Activated CD8-positive, alpha-beta memory T cell treated with anti-CD3 and anti-CD28 coated beads, Interleukin-2, amount 50 U/mL, for 1 hour (primary cell): ENCODE measurements around the gene JAK3.
"Not testable (repeated sequence)": the region's sequence is repeated elsewhere in the genome, so short reads cannot be mapped to it uniquely, and the experiment has no call there.

Experiments
- DNase-seq: peaks from one replicate; pipeline ENCODE4 v3.0.0-alpha.2; 2020; ENCODE audit errors: extremely low read depth

The JAK3 gene

DNA sequence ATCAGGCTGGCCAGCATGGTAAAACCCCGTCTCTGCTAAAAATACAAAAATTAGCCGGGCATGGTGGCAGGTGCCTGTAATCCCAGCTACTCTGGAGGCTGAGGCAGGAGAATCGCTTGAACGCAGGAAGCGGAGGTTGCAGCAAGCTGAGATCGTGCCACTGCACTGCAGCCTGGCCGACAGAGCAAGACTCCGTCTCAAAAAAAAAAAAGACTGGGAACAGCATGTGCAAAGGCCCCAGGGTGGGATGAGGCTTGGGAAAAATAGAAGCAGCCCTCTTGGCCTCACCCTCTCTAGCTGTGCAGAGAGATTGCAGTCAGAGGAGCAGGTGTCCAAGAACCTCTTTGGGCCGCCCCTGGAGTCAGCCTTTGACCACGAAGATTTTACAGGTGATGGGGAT lies 69.9 kb downstream of the JAK3 start:
- not testable (repeated sequence) for DNase-seq

DNA sequence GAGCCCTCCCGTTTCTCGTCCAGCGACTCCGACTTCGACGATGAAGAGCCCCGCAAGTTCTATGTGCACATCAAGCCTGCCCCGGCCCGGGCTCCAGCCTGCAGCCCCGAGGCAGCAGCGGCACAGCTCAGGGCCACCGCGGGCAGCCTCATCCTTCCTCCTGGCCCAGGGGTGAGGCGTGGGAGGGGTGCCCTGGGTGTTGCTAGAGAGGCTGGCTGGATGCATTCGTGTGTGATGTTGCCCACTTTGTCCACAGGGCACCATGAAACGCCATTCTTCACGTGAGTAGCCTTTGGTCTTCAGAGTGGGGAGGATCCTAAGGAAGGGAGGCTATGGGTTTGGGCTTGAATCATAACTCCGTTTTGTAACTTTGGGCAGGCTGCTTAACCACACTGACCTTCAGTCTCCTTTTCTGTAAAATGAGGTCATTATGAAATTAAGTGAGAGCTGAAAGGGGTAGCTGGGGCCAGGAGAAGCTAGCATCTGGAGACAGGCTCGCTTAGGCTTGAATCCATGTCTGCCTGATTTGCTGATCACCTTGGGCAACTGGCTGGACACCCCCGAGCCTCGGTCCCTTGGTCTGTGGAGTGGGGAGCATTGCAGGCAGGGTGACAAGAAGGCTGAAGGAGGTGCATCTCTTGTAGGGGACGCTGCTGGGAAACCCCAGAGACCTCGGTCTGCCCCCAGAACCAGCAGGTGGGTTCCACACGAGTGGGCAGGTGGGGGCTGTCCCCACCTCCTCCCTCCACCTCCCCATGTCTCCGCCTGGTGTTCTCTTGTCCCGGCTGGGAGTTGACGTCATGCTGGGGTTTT lies 71.6 kb downstream of the JAK3 start:
- DNase-seq = no peak

- DNase-seq = no peak
These were observed 72.4 kb downstream of the JAK3 start for GRCh38 chr19:17775245-17775927.
